K562 (cell line): ENCODE data around the gene CERCAM. TPM values are rescaled to one million over a fixed set of nuclear protein-coding genes. Genes with fewer than 3 reads are reported as not detected.

Source experiments
- ATAC-seq: fragments of 200-7000 bp; cut with Tn5 transposase; 3 replicates; pipeline ENCODE4 v1.9.1; 2020; ENCODE audit warnings: moderate library complexity
- BruUV-seq: library from RNA; stranded (reverse); fragments of 400-500 nt; replicated peaks from 2 replicates; lab custom pipeline; 2021; lab: Mats Ljungman, UMichigan
- CTCF ChIA-PET: fragments of 300-600 bp; formaldehyde crosslinking; extraction: SDS; loops from one replicate; lab custom pipeline; 2021; ENCODE audit warnings: low intra/inter-chr PET ratio; lab: Yijun Ruan, JAX
- POLR2A ChIA-PET: fragments of 300-600, 350-650 bp; sonication (Branson Sonifier 250); formaldehyde crosslinking; extraction: SDS; loops from one replicate; lab custom pipeline; 2021; ENCODE audit warnings: antibody characterized with exemption, inconsistent platforms; lab: Yijun Ruan, JAX
- DNase-seq, 4 experiments: peaks; one replicate each; pipeline versions ENCODE4 v3.0.0 to v3.0.0-alpha.2; 2011 to 2018; ENCODE audit warnings: low spot score in 3 of 4, mixed read lengths in 3 of 4; ENCODE audit errors: extremely low read depth in 1 of 4
- FAIRE-seq: peaks from 2 replicates; lab custom pipeline; 2011; peaks lifted over from hg19 to GRCh38; lab: Jason Lieb, UNC
- H2AFZ ChIP-seq: 2 replicates; pipeline ENCODE4 v1.6.0; 2011; ENCODE audit warnings: low read depth, low read length, control low read depth, inconsistent platforms
- H3K27ac ChIP-seq: fragments of 200-600 bp; 3 replicates; pipeline ENCODE4 v1.8.0; 2011; ENCODE audit warnings: low read depth, mild to moderate bottlenecking, control low read depth, inconsistent platforms, low read length, moderate library complexity, mixed read lengths; ENCODE audit errors: extremely low read depth
- H3K27me3 ChIP-seq, 2 experiments: fragments of 300-600 bp in 1 of 2; 2 replicates in 1 of 2; 3 replicates in 1 of 2; pipeline versions ENCODE4 v1.6.0 to v1.8.0; 2011; ENCODE audit warnings: inconsistent platforms in 2 of 2, low read length in 2 of 2, mild to moderate bottlenecking in 1 of 2, mixed read lengths in 1 of 2, moderate library complexity in 1 of 2; ENCODE audit not compliant: control insufficient read depth in 2 of 2, insufficient read depth in 2 of 2
- H3K36me3 ChIP-seq: fragments of 300-600 bp; 3 replicates; pipeline ENCODE4 v1.8.0; 2011; ENCODE audit warnings: mild to moderate bottlenecking, low read length, inconsistent platforms; ENCODE audit not compliant: control insufficient read depth, insufficient read depth
- H3K4me1 ChIP-seq, 2 experiments: fragments of 200-600 bp in 1 of 2; replicated peaks in 1 of 2; 2 replicates in 1 of 2; 3 replicates in 1 of 2; pipeline versions ENCODE4 v1.5.1 to v1.8.0; 2011; ENCODE audit warnings: inconsistent platforms in 2 of 2, low read length in 2 of 2, mild to moderate bottlenecking in 1 of 2, mixed read lengths in 1 of 2, moderate library complexity in 1 of 2; ENCODE audit not compliant: control insufficient read depth in 2 of 2, insufficient read depth in 2 of 2
- H3K4me2 ChIP-seq: 2 replicates; pipeline ENCODE4 v1.6.1; 2011; ENCODE audit warnings: low read length, control low read depth, inconsistent platforms, mixed read lengths; ENCODE audit not compliant: insufficient read depth
- H3K4me3 ChIP-seq: fragments of 200-600 bp; sonication (generic), shearing (Covaris generic); 2 replicates; pipeline ENCODE4 v1.5.1; 2016; ENCODE audit warnings: control low read depth, inconsistent platforms
- H3K79me2 ChIP-seq: fragments of 200-600 bp; 3 replicates; pipeline ENCODE4 v1.8.0; 2011; ENCODE audit warnings: low read length, inconsistent platforms; ENCODE audit not compliant: control insufficient read depth, insufficient read depth
- H3K9ac ChIP-seq, 2 experiments: 2 replicates each; pipeline versions ENCODE4 v1.6.0 to v1.6.1; 2011; ENCODE audit warnings: low read depth in 2 of 2, low read length in 2 of 2, control low read depth in 1 of 2, inconsistent platforms in 1 of 2, mild to moderate bottlenecking in 1 of 2, mixed read lengths in 1 of 2; ENCODE audit not compliant: insufficient read depth in 1 of 2
- H3K9me1 ChIP-seq: one replicate; pipeline ENCODE4 v1.6.0; 2011; ENCODE audit warnings: inconsistent platforms, mild to moderate bottlenecking, low read length, moderate library complexity; ENCODE audit not compliant: control insufficient read depth, insufficient read depth
- H3K9me3 ChIP-seq: replicated peaks from 2 replicates; pipeline ENCODE4 v1.5.1; 2011; ENCODE audit warnings: low read depth, low read length, inconsistent platforms; ENCODE audit not compliant: control insufficient read depth, insufficient read depth
- H4K20me1 ChIP-seq: replicated peaks from 2 replicates; pipeline ENCODE4 v1.6.1; 2011; ENCODE audit warnings: low read length, inconsistent platforms, mixed read lengths; ENCODE audit not compliant: control insufficient read depth, insufficient read depth
- HDAC1 ChIP-seq, 2 experiments: fragments of 450-650 bp; IDR thresholded peaks; 2 replicates each; pipeline ENCODE4 v1.6.1; 2016 to 2017; ENCODE audit warnings: inconsistent platforms in 1 of 2, mild to moderate bottlenecking in 1 of 2, moderate library complexity in 1 of 2
- MTA3 ChIP-seq: fragments of 450-650 bp; formaldehyde crosslinking; IDR thresholded peaks from 2 replicates; pipeline ENCODE4 v1.6.1; 2017; ENCODE audit warnings: mild to moderate bottlenecking, borderline replicate concordance
- NRF1 ChIP-seq, 2 experiments: fragments of 450-650 bp; IDR thresholded peaks in 1 of 2; conservative IDR thresholded peaks in 1 of 2; 2 replicates each; pipeline ENCODE4 v1.6.1; 2014; ENCODE audit warnings: mild to moderate bottlenecking in 2 of 2
- SP2 ChIP-seq: IDR thresholded peaks from 2 replicates; pipeline ENCODE4 v1.6.1; 2011; ENCODE audit warnings: mild to moderate bottlenecking, low read depth, low read length, moderate library complexity; ENCODE audit not compliant: poor library complexity, severe bottlenecking; ENCODE audit errors: extremely low read depth
- ZBTB2 ChIP-seq: fragments of 450-650 bp; IDR thresholded peaks from 2 replicates; pipeline ENCODE4 v1.6.1; 2016; ENCODE audit warnings: antibody characterized with exemption
- ZBTB9 ChIP-seq: fragments of 450-650 bp; formaldehyde crosslinking; IDR thresholded peaks from 2 replicates; pipeline ENCODE4 v1.4.0; 2020; ENCODE audit warnings: mild to moderate bottlenecking, moderate library complexity
- WGBS: fragments of 100-300 bp; shearing (Covaris generic); methylation state at CpG from one replicate; pipeline ENCODE4 v1.1.6; 2016; ENCODE audit warnings: low coverage, mixed read lengths; ENCODE audit not compliant: insufficient coverage; ENCODE audit errors: missing lambda C conversion rate; 5-methylcytosine and 5-hydroxymethylcytosine counted together
- in situ Hi-C: fragments of 300-500 bp; cut with MboI; formaldehyde crosslinking; loops from 4 replicates; pipeline ENCODE4 v1.15.0; 2018; ENCODE audit warnings: inconsistent platforms, mixed read lengths
- intact Hi-C: fragments of 100-400 bp; cut with micrococcal nuclease; formaldehyde crosslinking; loops from 2 replicates; pipeline ENCODE4 v1.14.2; 2022
- polyA plus RNA-seq, 8 experiments: library from polyadenylated mRNA; depleted of rRNA in 4 of 8; stranded (reverse) in 5 of 8; unstranded in 3 of 8; fragments of >200 nt; fragmentation: Nextera tagmentation in 2 of 8; fragmentation: Illumina TruSeq in 1 of 8; extraction: Ambion mirVana in 2 of 8; extraction: Trizol in 1 of 8; gene quantifications; 2 replicates each; pipeline versions ENCODE4 v1.2.1 to v1.2.3, GENCODE V29; 2011 to 2014; ENCODE audit warnings: inconsistent platforms in 1 of 8, missing spikeins in 1 of 8
- total RNA-seq, 7 experiments: library from RNA; depleted of rRNA in 6 of 7; stranded (reverse); fragments of >200 nt in 6 of 7; fragmentation: Illumina TruSeq in 2 of 7; extraction: Trizol in 2 of 7; gene quantifications; 2 replicates each; pipeline versions ENCODE4 v1.2.1 to v1.2.3, GENCODE V29; 2011 to 2021; ENCODE audit warnings: low replicate concordance in 1 of 7
- TF ChIP-seq, protein P1 (sequence below), 3 experiments: IDR thresholded peaks in 2 of 3; conservative IDR thresholded peaks in 1 of 3; 2 replicates each; pipeline ENCODE4 v1.5.1; 2011 to 2012; ENCODE audit warnings: low read length in 3 of 3, mild to moderate bottlenecking in 3 of 3, control low read depth in 2 of 3, improper control_type of control experiment in 1 of 3, inconsistent platforms in 1 of 3, low read depth in 1 of 3, mixed read lengths in 1 of 3, moderate library complexity in 1 of 3; ENCODE audit not compliant: insufficient read depth in 2 of 3

CERCAM gene
- total and polyA plus RNA-seq, 9 of the 15 experiments (the other 6 are each of a cell fraction or from before 2014, with no cell fraction given) = 0.75 to 24.0 (median 18.0) TPM

DNA sequence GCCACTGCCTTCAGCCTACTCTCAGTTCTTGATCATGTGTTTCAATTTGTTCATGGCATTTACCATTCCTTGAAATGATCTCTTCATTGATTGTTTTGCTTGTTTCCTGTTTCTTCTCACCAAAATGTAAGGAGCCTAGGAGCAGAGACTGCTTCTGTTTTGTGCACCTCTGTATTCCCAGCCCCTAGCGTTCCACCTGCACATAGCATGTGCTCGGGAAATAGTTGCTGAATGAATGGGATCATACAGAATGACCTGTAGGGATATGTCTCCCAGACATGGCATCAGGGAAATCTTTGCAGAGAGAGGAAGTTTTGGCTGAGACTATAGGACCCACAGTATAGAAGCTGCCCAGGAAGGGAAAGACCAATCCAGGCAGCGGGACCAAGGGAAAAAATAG, 6.2 kb upstream of the CERCAM start:
- POLR2A ChIA-PET = interaction anchor here (0.6 to 1.2 kb wide), 3 partner anchors 12 to 159 kb away, joined by 3 to 4 read pairs (median 4); no protein-coding TSS in a partner anchor
- CTCF ChIA-PET = interaction anchor here (3.0 kb wide), 1 partner anchor 52 kb away, joined by 37 read pairs; no protein-coding TSS in a partner anchor
- peak; percentile 55 for ATAC-seq
- intact Hi-C loops = loop anchor here (5.0 to 10.0 kb wide), 2 partner anchors 200 to 287 kb away; partner anchors contain the start of gene PTGES2
- Histone ChIP-seq H3K4me2 (no peak overlapping the region), H4K20me1 (no peaks in the 10 kb centered on the region), H3K36me3 (no peaks in the 10 kb centered on the region), H2AFZ (no peak overlapping the region), H3K9me3 (no peaks in the 10 kb centered on the region), H3K79me2 (no peaks in the 10 kb centered on the region), H3K27ac (no peak overlapping the region), H3K27me3 (no peaks in the 10 kb centered on the region; a peak in 1 of 5 replicates), H3K9ac (no peak overlapping the region), H3K4me3 (no peak overlapping the region), H3K4me1 (peaks cover 15 to 30% of the 10 kb centered on the region in 2 experiments; a peak in 4 of 5 replicates), H3K9me1 (no peaks in the 10 kb centered on the region)
- BruUV-seq = no TSS peak
- DNase-seq = peak in 3 of 4 experiments; percentile 40 to 45 (median 45)
- 34% methylated on average over 3 of the region's 3 CpGs for WGBS
- peak; percentile 15 for FAIRE-seq
- in situ Hi-C loops = no loop called here
- TF ChIP-seq ZBTB9 (CRISPR knock-in tag) (no peak), MTA3 (no peak), NRF1 (conservative IDR thresholded peaks at IDR 0.05 in 1 of 2, IDR thresholded peaks at IDR 0.05 in 1 of 2) (0 out of 4 replicates have a peak, but pooled peaks of 1 of the 2 experiments have one; percentile 19), HDAC1 (IDR thresholded peaks at IDR 0.05) (no peak), ZBTB2 (no peak), SP2 (no peak)
- TF ChIP-seq, protein P1, sequence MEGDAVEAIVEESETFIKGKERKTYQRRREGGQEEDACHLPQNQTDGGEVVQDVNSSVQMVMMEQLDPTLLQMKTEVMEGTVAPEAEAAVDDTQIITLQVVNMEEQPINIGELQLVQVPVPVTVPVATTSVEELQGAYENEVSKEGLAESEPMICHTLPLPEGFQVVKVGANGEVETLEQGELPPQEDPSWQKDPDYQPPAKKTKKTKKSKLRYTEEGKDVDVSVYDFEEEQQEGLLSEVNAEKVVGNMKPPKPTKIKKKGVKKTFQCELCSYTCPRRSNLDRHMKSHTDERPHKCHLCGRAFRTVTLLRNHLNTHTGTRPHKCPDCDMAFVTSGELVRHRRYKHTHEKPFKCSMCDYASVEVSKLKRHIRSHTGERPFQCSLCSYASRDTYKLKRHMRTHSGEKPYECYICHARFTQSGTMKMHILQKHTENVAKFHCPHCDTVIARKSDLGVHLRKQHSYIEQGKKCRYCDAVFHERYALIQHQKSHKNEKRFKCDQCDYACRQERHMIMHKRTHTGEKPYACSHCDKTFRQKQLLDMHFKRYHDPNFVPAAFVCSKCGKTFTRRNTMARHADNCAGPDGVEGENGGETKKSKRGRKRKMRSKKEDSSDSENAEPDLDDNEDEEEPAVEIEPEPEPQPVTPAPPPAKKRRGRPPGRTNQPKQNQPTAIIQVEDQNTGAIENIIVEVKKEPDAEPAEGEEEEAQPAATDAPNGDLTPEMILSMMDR (IDR thresholded peaks at IDR 0.05 in 2 of 3, conservative IDR thresholded peaks at IDR 0.05 in 1 of 3; ENCODE audit: insufficient read depth in 2 of 3, low read depth in 1 of 3, low read length in 3 of 3) = peak; percentile 35 to 53 (median 40); a peak in 5 of 6 replicates
